Measurements from ENCODE around the gene RPUSD1.
"Not testable (repeated sequence)": the region's sequence is repeated elsewhere in the genome, so short reads cannot be mapped to it uniquely, and the experiment has no call there.

RPUSD1 gene

DNA sequence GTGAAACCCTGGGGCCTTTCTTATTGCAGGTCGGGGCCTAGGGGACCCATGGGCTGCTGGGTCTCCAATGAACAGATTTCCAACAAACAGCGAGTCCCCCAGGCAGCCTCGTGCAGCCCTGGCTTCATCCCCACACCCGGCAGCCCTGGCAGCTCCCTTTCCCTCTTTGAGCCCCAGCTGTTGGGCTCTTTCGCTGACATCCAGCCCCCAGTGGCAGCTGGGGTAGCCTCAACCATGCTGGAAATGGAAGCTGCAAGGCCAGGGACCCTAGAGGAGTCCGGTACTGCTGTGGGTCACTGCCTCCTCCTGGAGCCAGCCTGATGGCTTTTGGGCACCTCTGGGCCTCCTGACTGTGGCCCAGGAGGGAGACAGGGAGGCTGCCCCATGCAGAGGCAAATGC is 5.9 kb downstream of the RPUSD1 start:
- no peak for DNase-seq

DNA sequence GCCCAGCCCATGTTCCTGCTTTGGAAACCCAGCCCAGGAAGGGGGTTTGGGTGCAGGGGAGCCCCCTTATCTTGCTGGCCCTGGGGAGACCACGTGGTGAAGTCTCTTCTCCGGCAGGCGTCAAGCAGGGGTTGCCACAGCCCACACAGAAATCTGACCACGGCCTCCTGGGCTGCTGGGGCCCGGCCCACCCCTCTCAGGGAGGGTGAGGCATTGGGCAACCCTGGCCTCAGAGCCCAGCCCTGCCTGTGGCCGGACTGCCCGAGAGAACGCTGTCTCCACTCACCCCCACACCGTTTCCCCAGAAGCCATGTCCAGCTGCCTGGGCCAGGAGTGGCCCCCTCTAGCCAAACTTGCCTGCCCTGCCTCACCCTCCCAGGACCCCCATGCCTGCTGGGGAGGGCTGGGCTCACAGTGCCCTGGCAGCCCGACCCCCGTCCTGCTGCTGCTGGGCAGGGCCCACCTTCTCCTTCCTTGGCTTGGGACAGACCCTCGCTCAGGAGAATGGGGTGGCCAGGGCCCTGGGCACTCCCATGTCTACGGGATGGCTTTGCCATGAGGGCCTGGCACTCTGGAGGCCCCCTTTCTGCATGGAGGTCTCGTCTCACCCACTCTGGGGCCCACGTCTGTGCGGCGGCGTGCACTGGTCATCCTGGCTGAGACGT is 6.7 kb downstream of the RPUSD1 start:
- DNase-seq: no peak

DNA sequence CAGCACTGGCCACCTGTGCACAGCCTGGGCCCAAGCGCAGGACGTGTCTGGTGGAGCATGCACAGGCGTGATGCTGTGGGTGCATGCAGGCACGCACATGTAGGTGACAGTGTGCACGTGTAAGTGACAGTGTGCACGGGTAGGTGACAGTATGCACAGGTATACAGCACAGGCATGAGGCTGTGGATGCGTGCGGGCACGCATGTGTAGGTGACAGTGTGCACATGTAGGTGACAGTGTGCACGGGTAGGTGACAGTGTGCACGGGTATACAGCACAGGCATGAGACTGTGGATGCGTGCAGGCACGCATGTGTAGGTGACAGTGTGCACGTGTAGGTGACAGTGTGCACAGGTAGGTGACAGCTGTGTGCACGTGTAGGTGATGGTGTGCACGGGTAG is 7.9 kb downstream of the RPUSD1 start:
- no peak for DNase-seq

DNA sequence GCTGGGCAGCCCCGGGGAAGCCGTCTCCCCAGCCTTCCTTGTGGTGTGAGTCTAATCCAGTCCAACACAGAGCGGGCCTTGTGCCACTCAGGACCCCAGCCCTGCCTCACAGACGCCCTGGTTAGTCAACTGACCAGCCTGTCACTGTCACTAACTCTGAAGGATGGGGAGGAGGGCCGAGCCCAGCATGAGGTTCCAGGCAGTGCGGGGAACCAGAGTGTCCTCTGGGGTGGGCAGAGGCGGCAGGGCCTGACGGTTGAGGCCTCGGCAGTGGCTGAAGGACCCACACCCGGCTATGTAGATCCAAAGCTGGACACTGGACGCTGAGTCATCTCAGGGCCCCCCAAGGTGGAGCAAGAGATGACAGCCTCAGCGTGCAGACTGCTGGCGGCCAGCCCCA is 8.6 kb downstream of the RPUSD1 start:
- no peak for DNase-seq

DNA sequence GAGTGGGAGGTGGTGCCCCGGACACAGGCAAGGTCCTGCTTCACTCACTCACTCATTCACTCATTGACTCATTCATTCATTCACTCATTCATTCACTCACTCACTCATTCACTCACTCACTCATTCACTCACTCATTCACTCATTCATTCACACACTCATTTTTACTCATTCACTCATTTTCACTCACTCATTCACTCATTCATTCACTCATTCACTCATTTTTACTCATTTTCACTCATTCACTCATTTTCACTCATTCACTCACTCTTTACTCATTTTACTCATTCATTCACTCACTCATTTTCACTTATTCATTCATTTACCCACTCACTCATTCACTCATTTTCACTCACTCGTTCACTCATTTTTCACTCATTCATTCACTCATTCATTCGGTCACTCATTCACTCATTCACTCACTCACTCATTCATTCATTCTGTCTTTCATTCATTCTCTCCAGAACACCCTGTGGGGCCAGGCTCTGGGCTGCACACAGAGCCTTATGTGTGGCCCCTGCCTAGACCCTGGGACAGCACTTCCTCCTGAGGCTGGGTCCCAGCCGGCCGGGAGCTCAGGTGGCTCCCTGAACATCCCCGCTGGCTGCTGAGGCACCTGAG is 9.2 kb downstream of the RPUSD1 start:
- DNase-seq: no peak

DNA sequence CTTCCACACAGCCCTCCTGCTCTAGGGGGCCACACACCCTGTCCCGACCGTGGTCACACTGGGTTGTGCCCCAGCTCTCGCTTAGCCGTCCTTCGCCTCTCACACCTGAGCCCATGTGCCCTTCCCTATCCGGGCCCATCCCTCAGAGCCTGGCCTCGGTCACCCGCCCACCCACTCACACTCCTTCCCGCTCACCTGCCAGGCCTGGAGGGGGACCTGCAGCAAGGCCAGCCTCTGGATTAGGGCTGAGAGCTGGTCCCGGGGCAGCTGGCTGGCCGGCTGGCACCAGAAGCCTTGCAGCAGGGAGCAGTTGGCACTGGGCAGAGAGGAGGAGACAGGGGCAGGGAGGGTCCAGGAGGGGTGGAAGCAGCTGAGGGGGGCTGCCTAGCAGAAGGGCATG is 9.7 kb downstream of the RPUSD1 start:
- no peak for DNase-seq

DNA sequence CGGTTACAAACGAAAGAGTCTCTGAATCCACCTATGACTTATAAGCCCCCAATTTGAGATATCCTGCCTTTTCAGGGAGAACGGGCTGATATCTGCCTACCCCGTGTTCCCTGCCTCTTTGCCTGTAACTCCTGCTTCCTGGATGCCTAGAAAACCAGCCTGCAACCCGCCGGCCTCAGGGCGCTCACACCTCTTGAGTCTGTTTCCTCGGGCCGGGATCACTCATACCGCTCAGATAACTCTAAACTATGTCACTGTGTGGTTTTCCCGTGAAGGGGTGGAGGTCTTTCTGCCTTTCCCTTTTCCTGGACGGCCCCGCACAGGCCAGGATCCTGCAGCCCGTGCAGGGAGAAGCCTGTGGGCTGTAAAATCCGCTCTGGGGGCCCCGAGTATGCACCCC is 10.4 kb downstream of the RPUSD1 start:
- no peak for DNase-seq

DNA sequence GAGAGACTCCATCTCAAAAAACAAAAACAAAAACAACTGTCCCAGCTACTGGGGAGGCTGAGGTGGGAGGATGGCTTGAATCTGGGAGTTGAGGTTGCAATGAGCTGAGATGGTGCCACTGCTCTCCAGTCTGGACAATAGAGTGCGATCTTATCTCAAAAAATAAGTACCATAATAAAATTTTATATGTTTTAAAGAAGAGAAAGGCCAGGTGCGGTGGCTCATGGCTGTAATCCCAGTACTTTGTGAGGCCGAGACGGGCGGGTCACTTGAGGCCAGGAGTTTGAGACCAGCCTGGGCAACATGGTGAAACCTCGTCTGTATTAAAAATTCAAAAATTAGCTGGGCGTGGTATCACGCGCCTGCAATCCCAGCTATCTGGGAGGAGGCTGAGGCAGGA is 11.4 kb downstream of the RPUSD1 start:
- DNase-seq: no peak

DNA sequence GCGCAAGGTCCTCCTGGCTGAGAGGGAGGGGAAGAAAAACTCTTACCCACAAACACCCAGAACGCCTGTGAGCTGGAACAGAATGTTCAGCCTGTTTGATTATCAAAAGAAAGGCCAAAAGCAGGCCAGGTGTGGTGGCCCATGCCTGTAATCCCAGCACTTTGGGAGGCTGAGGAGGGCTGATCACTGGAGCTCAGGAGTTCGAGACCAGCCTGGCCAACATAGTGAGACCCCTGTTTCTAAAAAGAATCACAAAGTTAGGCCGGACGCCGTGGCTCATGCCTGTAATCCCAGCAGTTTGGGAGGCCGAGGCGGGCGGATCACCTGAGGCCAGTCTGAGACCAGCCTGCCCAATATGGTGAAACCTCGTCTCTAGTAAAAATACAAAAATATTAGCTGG is 11.9 kb downstream of the RPUSD1 start:
- DNase-seq: not testable (repeated sequence)

DNA sequence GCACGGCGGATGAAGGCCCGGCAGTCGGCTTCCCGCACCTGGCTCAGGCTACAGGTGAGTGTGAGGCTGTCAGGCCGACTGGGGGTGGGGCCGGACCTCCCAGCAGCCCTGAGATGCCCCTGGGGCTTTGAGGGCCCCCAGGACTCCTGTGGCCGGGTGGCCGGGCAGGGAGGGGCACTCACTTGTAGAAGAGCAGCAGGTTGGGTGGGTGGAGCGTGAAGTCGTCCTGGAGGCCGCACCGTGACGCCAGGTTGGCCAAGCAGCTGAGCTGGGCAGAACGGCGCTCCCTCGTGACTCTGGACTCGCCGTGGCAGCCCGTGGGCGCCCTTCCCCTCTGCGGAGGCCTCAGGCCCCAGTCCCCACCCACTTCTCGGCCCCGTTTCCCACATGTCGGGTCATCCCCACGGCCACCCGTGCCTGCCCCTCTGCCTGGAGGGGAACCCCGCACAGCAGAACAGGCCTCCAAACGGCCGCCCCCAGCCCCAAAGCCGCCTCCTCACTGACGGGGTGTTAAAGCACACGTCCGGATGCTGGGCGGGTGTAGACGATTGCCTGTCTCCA is 12.9 kb downstream of the RPUSD1 start:
- no peak for DNase-seq

DNA sequence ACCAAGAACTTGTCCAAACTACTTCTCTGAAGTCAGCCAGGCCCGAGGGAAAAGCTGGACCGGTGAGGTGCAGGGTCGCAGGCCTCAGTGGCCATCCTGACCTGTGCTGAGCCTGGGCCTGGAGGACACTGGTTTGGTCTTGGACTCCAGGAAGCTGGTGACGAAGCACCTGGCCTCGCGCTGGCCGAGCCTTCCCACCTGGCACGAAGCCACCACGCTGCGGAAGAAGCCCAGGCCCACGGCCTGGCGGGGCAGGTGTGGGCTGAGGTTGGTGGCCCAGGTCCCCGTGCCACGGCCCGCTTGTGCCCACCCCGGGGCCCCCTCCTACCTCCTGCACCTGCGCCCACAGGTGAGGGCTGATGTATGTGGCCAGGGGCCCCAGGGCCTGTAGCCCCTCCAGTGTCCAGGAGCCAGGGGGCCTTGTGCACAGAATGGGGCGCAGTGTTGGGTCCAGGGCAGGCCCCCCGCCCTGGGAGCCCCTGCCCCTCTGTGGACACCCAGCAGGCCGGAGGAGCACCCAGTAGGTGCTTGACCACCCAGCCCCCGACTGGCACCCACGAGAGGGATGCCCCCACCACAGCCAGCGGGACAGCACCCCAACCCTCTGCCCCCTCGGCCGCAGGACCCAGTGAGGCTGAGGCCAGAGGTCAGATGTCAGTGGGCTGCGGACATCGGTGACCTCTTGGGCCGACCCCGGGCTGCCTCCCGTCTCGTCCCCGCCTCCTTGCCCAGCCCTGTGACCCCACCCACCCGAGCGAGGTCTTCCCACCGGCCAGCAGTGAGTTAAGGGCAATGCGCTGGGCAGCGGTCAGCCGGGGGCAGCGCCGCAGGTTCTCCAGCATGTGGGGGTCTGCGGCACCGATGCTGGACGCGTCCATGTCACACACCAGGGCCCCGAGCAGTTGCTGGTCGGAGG is 13.8 kb downstream of the RPUSD1 start:
- DNase-seq: no peak

DNA sequence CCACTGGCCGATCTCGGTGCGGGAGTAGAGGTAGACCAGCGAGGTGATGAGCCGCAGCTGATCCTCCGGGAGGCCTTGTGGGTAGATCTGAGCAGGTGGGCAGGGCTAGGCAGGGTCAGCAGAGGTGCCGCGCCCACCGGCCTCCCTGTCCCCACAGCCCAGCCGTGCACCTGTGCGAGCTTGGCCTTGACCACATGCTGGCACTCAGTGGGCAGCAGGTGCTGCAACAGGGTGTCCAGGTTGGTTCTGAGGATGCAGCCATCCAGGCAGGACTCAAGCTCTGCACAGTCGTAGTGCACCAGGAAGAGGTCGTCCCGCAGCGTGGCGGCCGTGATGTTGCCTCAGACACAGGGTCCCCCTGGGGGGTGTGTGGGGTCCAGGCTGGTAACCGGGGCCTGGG is 15.2 kb downstream of the RPUSD1 start:
- no peak for DNase-seq

DNA sequence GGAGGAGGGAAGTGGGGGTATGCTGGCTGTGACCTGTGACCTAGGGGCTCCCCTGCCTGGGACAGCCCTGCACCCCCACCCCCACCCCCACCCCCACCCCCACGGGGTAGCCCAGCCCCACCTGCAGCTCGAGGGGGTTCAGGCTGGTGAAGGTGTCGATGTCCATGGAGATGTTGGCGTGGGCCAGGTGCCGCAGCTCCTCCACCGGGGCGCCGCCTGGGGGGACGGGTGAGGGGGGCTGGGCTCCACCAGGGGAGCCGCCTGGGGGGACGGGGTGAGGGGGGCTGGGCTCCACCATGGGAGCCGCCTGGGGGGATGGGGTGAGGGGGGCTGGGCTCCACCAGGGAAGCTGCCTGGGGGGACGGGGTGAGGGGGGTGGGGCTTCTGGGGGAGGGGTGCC is 17.8 kb downstream of the RPUSD1 start:
- no peak for DNase-seq

DNA sequence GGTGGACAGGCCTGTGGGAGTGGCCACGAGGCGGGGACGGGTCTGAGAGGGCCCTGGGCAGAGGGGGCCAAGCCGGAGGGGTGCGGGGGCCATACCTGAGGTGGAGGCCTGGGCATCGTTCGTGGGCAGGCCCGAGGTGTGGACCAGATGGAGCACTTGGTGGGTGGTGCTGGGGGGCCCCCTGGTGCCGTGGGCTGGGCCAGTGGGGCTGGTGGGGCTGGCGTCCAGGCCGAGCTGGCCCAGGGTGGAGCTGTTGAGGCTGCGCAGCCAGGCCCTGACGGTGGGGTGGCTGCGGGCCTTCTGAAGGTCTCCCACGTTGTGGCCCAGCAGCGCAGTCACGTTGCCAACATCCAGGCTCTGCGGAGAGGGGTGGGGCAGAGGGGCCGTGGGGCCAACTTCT is 18.2 kb downstream of the RPUSD1 start:
- DNase-seq: no peak

DNA sequence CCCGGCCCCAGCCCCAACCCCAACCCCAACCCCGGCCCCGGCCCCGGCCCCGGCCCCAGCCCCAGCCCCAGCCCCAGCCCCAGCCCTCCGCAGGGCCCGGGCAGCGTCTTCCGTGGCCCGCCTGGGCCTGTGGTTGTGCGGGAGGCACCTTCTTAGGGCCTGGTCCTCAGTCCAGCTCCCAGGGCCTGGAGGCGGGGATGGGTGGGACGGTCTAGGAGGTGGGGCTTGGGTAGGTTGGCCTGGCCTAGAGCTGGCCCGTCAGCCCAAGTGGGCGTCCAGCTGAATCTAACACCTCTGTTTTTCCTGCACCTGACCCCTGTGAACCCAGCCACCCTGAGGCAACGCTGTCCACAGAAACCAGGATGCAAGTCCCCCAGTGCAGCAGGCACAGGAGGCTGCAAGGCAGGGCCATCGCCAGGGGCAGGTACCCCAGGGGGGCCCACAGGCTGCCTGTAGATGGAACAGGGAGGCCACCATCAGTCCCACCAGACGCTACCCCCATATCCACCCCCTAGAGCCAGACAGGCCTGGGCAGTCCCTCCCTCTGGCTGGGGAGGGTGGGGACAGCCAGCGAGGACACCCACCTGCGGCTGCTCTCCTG is 18.9 kb downstream of the RPUSD1 start:
- no peak for DNase-seq

DNA sequence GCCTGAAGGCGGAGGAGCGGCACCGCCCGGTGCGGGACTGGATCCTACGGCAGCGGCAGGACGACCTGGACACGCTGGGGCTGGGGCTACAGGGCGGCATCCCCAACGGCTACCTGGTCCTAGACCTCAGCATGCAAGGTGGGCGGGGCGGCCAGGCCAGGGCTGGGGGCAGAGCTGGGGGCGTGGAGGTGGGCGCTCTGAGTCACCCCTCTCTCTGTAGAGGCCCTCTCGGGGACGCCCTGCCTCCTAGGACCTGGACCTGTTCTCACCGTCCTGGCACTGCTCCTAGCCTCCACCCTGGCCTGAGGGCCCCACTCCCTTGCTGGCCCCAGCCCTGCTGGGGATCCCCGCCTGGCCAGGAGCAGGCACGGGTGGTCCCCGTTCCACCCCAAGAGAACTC is 19.8 kb downstream of the RPUSD1 start:
- DNase-seq: no peak

DNA sequence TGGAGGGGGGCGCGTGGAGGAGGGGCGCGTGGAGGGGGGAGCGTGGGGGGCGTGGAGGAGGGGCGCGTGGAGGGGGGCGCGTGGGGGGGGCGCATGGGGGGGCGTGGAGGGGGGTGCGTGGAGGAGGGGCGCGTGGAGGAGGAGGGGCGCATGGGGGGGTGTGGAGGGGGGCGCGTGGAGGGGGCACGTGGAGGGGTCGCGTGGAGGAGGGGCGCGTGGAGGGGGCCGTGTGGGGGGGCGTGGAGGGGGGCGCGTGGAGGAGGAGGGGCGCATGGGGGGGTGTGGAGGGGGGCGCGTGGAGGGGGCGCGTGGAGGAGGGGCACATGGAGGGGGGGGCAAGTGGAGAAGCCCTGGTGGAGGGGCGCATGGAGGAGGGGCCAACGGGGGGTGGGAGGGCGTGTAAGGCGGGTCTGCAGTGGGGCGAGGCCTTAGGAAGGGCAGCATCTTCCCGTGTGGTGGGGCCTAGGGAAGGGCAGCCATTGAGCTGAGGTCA is 20.4 kb downstream of the RPUSD1 start:
- DNase-seq: no peak

DNA sequence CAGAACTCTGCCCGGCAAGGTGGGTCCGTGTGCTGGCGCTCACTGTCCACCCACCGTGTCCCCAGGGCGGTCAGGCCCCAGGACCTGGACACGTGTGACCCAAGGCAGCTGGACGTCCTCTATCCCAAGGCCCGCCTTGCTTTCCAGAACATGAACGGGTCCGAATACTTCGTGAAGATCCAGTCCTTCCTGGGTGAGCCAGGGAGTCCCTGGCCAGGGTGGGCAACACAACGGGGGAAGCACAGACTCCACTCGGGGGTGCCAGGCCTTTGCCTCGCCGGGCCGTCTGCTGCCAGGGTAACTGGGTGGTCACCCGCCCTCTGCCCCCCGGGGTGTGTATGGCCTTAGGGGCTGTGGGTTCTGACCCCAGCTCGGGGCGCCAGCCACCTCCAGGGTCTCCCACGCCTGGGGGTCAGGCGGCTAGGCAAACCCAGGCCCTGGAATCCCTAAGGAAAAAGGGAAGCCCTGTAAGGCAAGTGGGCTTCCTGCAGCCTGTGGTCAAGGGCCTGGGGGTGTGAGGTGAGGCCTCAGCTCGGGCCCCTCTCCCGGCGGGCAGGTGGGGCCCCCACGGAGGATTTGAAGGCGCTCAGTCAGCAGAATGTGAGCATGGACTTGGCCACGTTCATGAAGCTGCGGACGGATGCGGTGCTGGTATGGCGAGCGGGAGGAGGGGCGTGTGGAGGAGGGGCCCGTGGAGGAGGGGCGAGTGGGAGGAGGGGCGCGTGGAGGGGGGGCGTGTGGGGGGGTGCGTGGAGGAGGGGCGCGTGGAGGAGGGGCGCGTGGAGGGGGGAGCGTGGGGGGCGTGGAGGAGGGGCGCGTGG is 21.2 kb downstream of the RPUSD1 start:
- peak in 1 of 5 donors; percentile 11 for DNase-seq

DNA sequence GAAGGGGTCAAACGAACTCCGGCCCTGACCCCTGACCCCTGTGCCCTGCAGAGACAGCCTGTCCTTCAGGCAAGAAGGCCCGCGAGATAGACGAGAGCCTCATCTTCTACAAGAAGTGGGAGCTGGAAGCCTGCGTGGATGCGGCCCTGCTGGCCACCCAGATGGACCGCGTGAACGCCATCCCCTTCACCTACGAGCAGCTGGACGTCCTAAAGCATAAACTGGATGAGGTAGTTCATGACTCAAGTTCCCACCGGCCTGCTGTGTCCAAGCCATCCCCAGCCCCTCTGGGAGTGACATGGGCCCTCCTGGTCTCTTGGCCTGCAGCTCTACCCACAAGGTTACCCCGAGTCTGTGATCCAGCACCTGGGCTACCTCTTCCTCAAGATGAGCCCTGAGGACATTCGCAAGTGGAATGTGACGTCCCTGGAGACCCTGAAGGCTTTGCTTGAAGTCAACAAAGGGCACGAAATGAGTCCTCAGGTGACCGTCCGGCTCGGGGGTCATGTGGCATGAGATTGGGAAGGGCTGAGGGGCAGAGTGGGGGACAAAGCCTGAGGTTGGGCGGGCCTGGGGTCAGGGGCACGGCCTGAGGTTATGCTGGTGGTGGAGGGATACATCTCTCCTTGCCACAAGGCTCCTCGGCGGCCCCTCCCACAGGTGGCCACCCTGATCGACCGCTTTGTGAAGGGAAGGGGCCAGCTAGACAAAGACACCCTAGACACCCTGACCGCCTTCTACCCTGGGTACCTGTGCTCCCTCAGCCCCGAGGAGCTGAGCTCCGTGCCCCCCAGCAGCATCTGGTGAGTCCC is 22.0 kb downstream of the RPUSD1 start:
- no peak for DNase-seq

DNA sequence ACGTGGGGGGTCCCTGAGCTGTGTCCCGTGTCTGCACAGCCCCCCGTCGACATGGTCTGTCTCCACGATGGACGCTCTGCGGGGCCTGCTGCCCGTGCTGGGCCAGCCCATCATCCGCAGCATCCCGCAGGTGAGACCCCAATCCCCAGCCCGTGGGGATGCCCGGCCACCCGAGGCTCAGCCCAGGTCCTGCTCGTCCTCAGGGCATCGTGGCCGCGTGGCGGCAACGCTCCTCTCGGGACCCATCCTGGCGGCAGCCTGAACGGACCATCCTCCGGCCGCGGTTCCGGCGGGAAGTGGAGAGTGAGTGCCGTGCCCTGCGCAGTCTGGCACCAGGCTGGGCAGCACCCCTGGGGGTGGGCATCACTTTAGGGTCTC is 22.7 kb downstream of the RPUSD1 start:
- no peak for DNase-seq

DNA sequence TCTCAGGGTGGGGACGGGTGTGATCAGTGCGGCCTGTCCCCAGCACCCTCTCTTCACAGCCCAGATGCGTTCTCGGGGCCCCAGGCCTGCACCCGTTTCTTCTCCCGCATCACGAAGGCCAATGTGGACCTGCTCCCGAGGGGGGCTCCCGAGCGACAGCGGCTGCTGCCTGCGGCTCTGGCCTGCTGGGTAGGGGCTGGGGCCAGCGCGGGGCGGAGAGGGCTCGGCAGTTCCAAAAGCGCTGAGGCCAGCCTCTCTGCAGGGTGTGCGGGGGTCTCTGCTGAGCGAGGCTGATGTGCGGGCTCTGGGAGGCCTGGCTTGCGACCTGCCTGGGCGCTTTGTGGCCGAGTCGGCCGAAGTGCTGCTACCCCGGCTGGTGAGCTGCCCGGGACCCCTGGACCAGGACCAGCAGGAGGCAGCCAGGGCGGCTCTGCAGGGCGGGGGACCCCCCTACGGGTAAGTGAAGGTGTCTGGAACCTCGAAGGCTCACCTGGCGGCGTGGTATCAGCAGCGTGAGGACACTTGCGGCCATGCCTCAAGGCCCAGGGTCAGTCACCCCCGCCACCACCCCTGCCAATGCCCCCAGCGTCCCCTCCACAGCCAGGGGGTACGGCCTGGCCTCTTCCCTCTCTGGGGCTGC is 23.2 kb downstream of the RPUSD1 start:
- no peak for DNase-seq

Measured in T-helper 1 cell (primary cell).